Stimulated activated naive CD8-positive, alpha-beta T cell treated with anti-CD3 and anti-CD28 coated beads, Interleukin-15, Interleukin-2, amounts not matched to agents 100 ng/mL and 50 ng/mL, for 24 hours (primary cell): ENCODE data around the gene DNAH1.

Experiments used
- H3K27ac Mint-ChIP-seq: one replicate; pipeline ENCODE4 v1.8.0; 2021; ENCODE audit warnings: mild to moderate bottlenecking, mixed read lengths
- H3K27me3 Mint-ChIP-seq: one replicate; pipeline ENCODE4 v1.8.0; 2021; ENCODE audit warnings: mixed read lengths
- H3K36me3 Mint-ChIP-seq: one replicate; pipeline ENCODE4 v1.8.0; 2021; ENCODE audit warnings: low read depth, mixed read lengths
- H3K4me1 Mint-ChIP-seq: one replicate; pipeline ENCODE4 v1.8.0; 2021; ENCODE audit warnings: low read depth, mixed read lengths
- H3K4me3 Mint-ChIP-seq: one replicate; pipeline ENCODE4 v1.8.0; 2021; ENCODE audit warnings: mild to moderate bottlenecking, mixed read lengths
- H3K9me3 Mint-ChIP-seq: one replicate; pipeline ENCODE4 v1.8.0; 2021; ENCODE audit warnings: mixed read lengths

The DNAH1 gene

GRCh38 chr3:52401551-52401950 lies 85.4 kb downstream of the DNAH1 start:
- peaks cover 36% of the 10 kb centered on the region for H3K36me3 Mint-ChIP-seq
- no peaks in the 10 kb centered on the region for H3K9me3 Mint-ChIP-seq
- no peaks in the 10 kb centered on the region for H3K27me3 Mint-ChIP-seq
- no peaks in the 10 kb centered on the region for H3K4me1 Mint-ChIP-seq
- H3K4me3 Mint-ChIP-seq: no peak overlapping the region
- H3K27ac Mint-ChIP-seq: no peak overlapping the region

DNA sequence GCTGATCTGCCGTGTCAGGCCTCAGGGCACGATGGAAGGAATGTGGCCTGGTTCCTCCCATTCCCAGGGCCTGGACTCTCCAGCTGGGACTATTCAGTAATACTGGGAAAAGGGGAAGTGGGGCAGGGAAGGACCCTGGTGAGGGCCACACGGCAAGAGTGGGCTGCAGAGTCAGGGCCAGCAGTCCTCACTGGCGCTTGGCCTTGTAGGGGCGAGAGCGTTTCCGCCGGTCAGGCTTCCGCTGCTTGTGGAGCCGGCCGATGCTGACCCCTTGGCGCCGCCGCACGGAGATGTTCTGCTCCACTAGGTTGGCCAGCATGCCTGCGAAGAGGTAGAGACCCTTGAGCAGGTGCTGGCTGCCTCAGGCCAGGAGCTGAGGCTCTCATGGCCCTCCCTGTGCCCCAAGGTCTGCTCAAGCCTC lies 86.0 kb downstream of the DNAH1 start:
- Mint-ChIP-seq H3K9me3 (no peaks in the 10 kb centered on the region), H3K4me3 (no peak overlapping the region), H3K27ac (no peak overlapping the region), H3K4me1 (no peaks in the 10 kb centered on the region), H3K36me3 (peaks cover 39% of the 10 kb centered on the region), H3K27me3 (no peaks in the 10 kb centered on the region)

- H3K9me3 Mint-ChIP-seq: no peaks in the 10 kb centered on the region
- no peaks in the 10 kb centered on the region for H3K27me3 Mint-ChIP-seq
- peaks cover 45% of the 10 kb centered on the region for H3K36me3 Mint-ChIP-seq
- no peak overlapping the region for H3K27ac Mint-ChIP-seq
- H3K4me1 Mint-ChIP-seq: peaks cover 4% of the 10 kb centered on the region
- no peak overlapping the region for H3K4me3 Mint-ChIP-seq
Measured at GRCh38 chr3:52402706-52403270, 86.7 kb downstream of the DNAH1 start.

- Mint-ChIP-seq H3K4me3 (no peak overlapping the region), H3K27ac (no peak overlapping the region)
Measured at GRCh38 chr3:52403271-52403841, 87.2 kb downstream of the DNAH1 start.

GRCh38 chr3:52403955-52404354 lies 87.8 kb downstream of the DNAH1 start:
- Mint-ChIP-seq H3K27ac (no peak overlapping the region), H3K36me3 (peaks cover 53% of the 10 kb centered on the region), H3K4me1 (peaks cover 16% of the 10 kb centered on the region), H3K4me3 (no peak overlapping the region), H3K9me3 (no peaks in the 10 kb centered on the region), H3K27me3 (no peaks in the 10 kb centered on the region)

More at GRCh38 chr3:52403271-52403841, 87.2 kb downstream of the DNAH1 start:
- Mint-ChIP-seq H3K27me3 (no peaks in the 10 kb centered on the region), H3K4me1 (peaks cover 10% of the 10 kb centered on the region), H3K9me3 (no peaks in the 10 kb centered on the region), H3K36me3 (peaks cover 49% of the 10 kb centered on the region)

DNA sequence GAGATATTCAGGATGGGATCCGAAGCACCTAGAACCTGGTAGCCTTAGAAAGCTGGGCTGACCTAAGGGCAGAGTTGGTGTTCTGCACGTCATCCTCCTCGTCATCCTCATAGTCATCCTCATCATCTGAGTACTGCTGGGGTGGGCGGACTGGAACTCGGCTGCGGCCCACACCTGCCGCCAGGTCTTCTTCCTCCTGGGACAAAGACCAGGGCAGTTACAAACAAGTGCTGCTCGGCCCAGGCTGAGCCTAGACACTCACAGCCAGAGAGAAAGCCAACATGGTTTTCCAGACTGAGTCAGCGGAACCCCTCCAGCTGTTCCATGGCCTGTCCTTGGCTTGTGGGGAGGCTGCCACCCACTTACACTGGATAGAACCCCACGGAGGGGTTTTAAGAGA lies 88.3 kb downstream of the DNAH1 start:
- peaks cover 20% of the 10 kb centered on the region for H3K4me1 Mint-ChIP-seq
- H3K9me3 Mint-ChIP-seq: no peaks in the 10 kb centered on the region
- no peak overlapping the region for H3K27ac Mint-ChIP-seq
- peaks cover 53% of the 10 kb centered on the region for H3K36me3 Mint-ChIP-seq
- H3K4me3 Mint-ChIP-seq: no peak overlapping the region
- H3K27me3 Mint-ChIP-seq: no peaks in the 10 kb centered on the region

DNA sequence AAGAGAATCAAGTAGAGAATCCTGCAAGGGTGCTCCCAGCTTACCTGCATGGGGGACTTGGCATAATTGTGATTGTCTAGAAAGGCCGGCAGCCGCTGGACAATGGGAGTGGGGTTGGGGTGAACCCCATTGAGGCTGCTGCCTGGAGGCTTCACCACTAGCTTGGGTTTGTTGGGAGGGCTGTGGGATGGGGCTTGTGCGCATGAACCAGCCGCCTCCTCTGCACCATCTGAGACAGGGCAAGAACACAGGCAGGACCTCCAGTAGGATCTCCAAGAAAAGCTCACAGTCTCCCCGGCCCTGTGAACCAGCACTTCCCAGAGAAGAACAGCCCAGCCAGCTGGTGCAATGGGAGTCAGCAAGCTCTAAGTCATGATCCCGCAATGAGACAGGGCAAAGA lies 88.9 kb downstream of the DNAH1 start:
- H3K9me3 Mint-ChIP-seq: no peaks in the 10 kb centered on the region
- H3K27me3 Mint-ChIP-seq: no peaks in the 10 kb centered on the region
- peaks cover 53% of the 10 kb centered on the region for H3K36me3 Mint-ChIP-seq
- H3K27ac Mint-ChIP-seq: no peak overlapping the region
- H3K4me1 Mint-ChIP-seq: peaks cover 21% of the 10 kb centered on the region
- no peak overlapping the region for H3K4me3 Mint-ChIP-seq

DNA sequence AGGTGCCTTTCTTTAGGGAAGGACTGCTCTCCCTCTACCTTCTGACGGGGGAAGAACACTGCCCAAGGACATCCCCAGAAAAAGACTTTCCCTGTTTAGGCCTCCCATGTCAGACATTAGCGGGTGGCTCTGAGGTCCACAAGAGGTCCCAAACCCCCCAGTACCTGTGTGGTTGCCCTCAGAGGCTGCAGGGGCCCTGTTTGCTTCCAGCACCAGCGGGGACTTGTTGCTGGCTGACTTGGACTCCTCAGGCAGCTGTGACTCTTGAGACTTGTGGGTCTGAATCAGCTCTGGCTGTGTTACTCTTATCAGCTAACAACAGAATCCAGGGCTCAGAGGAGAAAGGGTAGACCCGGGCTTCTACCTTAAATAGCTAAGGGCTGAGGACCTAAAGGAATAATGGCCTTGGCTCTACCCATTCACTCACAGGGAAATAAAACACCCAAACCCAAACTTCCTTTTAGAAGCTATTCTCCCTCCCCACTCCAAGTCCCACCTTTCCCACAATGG lies 89.5 kb downstream of the DNAH1 start:
- Mint-ChIP-seq H3K4me1 (peaks cover 21% of the 10 kb centered on the region), H3K9me3 (no peaks in the 10 kb centered on the region), H3K27ac (no peak overlapping the region), H3K4me3 (no peak overlapping the region), H3K36me3 (peaks cover 53% of the 10 kb centered on the region), H3K27me3 (no peaks in the 10 kb centered on the region)

GRCh38 chr3:52406231-52406661 lies 90.1 kb downstream of the DNAH1 start:
- Mint-ChIP-seq H3K36me3 (peaks cover 53% of the 10 kb centered on the region), H3K4me3 (no peak overlapping the region), H3K9me3 (no peaks in the 10 kb centered on the region), H3K27me3 (no peaks in the 10 kb centered on the region), H3K27ac (no peak overlapping the region), H3K4me1 (peaks cover 23% of the 10 kb centered on the region)

DNA sequence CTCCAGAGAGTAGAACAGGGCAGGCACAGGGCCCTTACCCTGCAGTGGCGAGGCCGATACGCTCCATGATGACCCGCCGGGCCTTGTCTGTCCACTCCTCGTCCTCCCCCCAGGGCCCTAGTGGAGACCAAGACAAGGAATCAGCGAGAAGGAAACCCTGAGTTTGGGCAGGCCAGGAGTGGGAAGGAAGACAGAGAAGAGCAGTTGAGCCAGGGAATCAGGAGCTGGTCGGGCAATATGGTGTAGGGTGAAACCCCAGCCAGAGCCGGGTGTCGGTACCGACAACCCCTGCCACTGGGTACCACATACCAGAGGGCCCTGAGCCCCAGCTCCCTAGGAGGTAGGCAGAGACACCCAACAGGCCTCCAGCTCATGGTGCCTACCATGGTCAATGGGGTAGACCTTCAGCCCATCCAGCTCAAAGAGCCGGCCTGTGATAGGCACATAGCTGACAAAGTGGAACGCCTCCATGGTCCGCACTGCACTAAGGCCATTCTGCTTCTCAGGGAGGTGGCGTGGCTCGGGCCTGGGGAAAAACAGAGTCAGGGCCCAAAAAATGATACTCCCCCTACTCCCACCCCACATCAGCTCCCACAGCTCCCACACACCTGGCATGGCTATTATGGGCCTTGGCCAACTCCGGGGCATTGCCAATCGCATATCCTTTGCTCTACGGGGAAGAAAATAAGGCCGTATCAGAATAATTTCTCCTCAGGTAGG lies 90.8 kb downstream of the DNAH1 start:
- Mint-ChIP-seq H3K9me3 (no peaks in the 10 kb centered on the region), H3K36me3 (peaks cover 53% of the 10 kb centered on the region), H3K27ac (no peak overlapping the region), H3K4me1 (peaks cover 30% of the 10 kb centered on the region), H3K4me3 (no peak overlapping the region), H3K27me3 (no peaks in the 10 kb centered on the region)

GRCh38 chr3:52407779-52408178 lies 91.7 kb downstream of the DNAH1 start:
- Mint-ChIP-seq H3K9me3 (no peaks in the 10 kb centered on the region), H3K27me3 (no peaks in the 10 kb centered on the region), H3K27ac (no peak overlapping the region), H3K4me1 (peaks cover 32% of the 10 kb centered on the region), H3K4me3 (no peak overlapping the region), H3K36me3 (peaks cover 53% of the 10 kb centered on the region)

- H3K27me3 Mint-ChIP-seq: no peaks in the 10 kb centered on the region
- H3K4me3 Mint-ChIP-seq: peak overlapping the region; percentile 92
- H3K27ac Mint-ChIP-seq: peak overlapping the region; percentile 91
- H3K36me3 Mint-ChIP-seq: peaks cover 48% of the 10 kb centered on the region
- no peaks in the 10 kb centered on the region for H3K9me3 Mint-ChIP-seq
- H3K4me1 Mint-ChIP-seq: peaks cover 32% of the 10 kb centered on the region
Measured at GRCh38 chr3:52408466-52408865, 92.3 kb downstream of the DNAH1 start.

GRCh38 chr3:52415800-52416199 lies 99.7 kb downstream of the DNAH1 start:
- no peak overlapping the region for H3K27ac Mint-ChIP-seq
- H3K27me3 Mint-ChIP-seq: no peaks in the 10 kb centered on the region
- no peaks in the 10 kb centered on the region for H3K9me3 Mint-ChIP-seq
- peaks cover 16% of the 10 kb centered on the region for H3K36me3 Mint-ChIP-seq
- H3K4me1 Mint-ChIP-seq: peaks cover 11% of the 10 kb centered on the region
- H3K4me3 Mint-ChIP-seq: no peak overlapping the region

GRCh38 chr3:52420388-52420787 lies 104.3 kb downstream of the DNAH1 start:
- Mint-ChIP-seq H3K4me3 (no peak overlapping the region), H3K9me3 (no peaks in the 10 kb centered on the region), H3K27me3 (no peaks in the 10 kb centered on the region), H3K4me1 (no peaks in the 10 kb centered on the region), H3K27ac (no peak overlapping the region), H3K36me3 (peaks cover 5% of the 10 kb centered on the region)

- H3K4me1 Mint-ChIP-seq: no peaks in the 10 kb centered on the region
- no peaks in the 10 kb centered on the region for H3K9me3 Mint-ChIP-seq
- no peaks in the 10 kb centered on the region for H3K36me3 Mint-ChIP-seq
- H3K27me3 Mint-ChIP-seq: no peaks in the 10 kb centered on the region
- H3K27ac Mint-ChIP-seq: no peak overlapping the region
- H3K4me3 Mint-ChIP-seq: no peak overlapping the region
Measured at GRCh38 chr3:52422669-52423068, 106.5 kb downstream of the DNAH1 start.
